H1 (cell line): Measurements from ENCODE around the gene MANEAL. TPM values are rescaled to one million over a fixed set of nuclear protein-coding genes. Genes with fewer than 3 reads are reported as not detected.

Source experiments
- CTCF ChIA-PET: fragments of 300-600 bp; sonication (Branson Sonifier 250); formaldehyde crosslinking; loops from one replicate; lab custom pipeline; 2021; ENCODE audit not compliant: partially characterized antibody; lab: Charles Lee
- POLR2A ChIA-PET: fragments of 300-600 bp; sonication (Branson Sonifier 250); formaldehyde crosslinking; loops from one replicate; lab custom pipeline; 2021; ENCODE audit warnings: inconsistent platforms; ENCODE audit not compliant: partially characterized antibody; lab: Charles Lee
- DNase-seq, 2 experiments: peaks; one replicate each; pipeline versions ENCODE4 v3.0.0 to v3.0.0-alpha.2; 2010 to 2022; ENCODE audit warnings: low spot score in 2 of 2, low read depth in 1 of 2, mixed read lengths in 1 of 2
- FAIRE-seq: peaks from 2 replicates; lab custom pipeline; 2011; peaks lifted over from hg19 to GRCh38; lab: Jason Lieb, UNC
- H2AFZ ChIP-seq: 2 replicates; pipeline ENCODE4 v1.8.1; 2012; ENCODE audit warnings: low read length, inconsistent platforms
- H2AK5ac ChIP-seq: 2 replicates; pipeline ENCODE4 v1.6.1; 2013; ENCODE audit warnings: low read depth, low read length
- H2BK120ac ChIP-seq: replicated peaks from 2 replicates; pipeline ENCODE3; 2013; ENCODE audit warnings: low read depth, low read length, inconsistent platforms
- H2BK12ac ChIP-seq: 2 replicates; pipeline ENCODE4 v1.6.1; 2013; ENCODE audit warnings: low read depth, low read length
- H2BK15ac ChIP-seq: 2 replicates; pipeline ENCODE4 v1.6.1; 2013; ENCODE audit warnings: low read length
- H2BK20ac ChIP-seq: 2 replicates; pipeline ENCODE4 v1.6.1; 2013; ENCODE audit warnings: low read length
- H2BK5ac ChIP-seq: 2 replicates; pipeline ENCODE4 v1.6.1; 2013; ENCODE audit warnings: low read depth, low read length
- H3K14ac ChIP-seq: 2 replicates; pipeline ENCODE4 v1.6.1; 2013; ENCODE audit warnings: inconsistent platforms; ENCODE audit not compliant: insufficient read length
- H3K18ac ChIP-seq: 2 replicates; pipeline ENCODE4 v1.6.1; 2013; ENCODE audit warnings: low read length; ENCODE audit errors: extremely low read depth
- H3K23ac ChIP-seq: 2 replicates; pipeline ENCODE4 v1.6.1; 2013; ENCODE audit warnings: inconsistent platforms; ENCODE audit not compliant: insufficient read length
- H3K23me2 ChIP-seq: 2 replicates; pipeline ENCODE4 v1.6.1; 2013; ENCODE audit warnings: low read depth, low read length
- H3K27ac ChIP-seq: 2 replicates; pipeline ENCODE4 v1.6.1; 2011; ENCODE audit warnings: low read depth, low read length, inconsistent platforms
- H3K27me3 ChIP-seq, 4 experiments: replicated peaks in 1 of 4; 1 replicate in 1 of 4; 2 replicates in 3 of 4; pipeline versions ENCODE4 v1.6.1 to v1.8.1; 2011 to 2013; ENCODE audit warnings: low read length in 3 of 4, mild to moderate bottlenecking in 3 of 4, inconsistent platforms in 2 of 4, mixed read lengths in 2 of 4, moderate library complexity in 1 of 4; ENCODE audit not compliant: control insufficient read depth in 3 of 4, insufficient read depth in 3 of 4; ENCODE audit errors: extremely low read depth in 1 of 4
- H3K36me3 ChIP-seq, 4 experiments: 2 replicates each; pipeline versions ENCODE4 v1.6.1 to v1.8.1; 2011 to 2013; ENCODE audit warnings: mild to moderate bottlenecking in 4 of 4, low read length in 3 of 4, moderate library complexity in 2 of 4, control low read depth in 1 of 4, inconsistent platforms in 1 of 4; ENCODE audit not compliant: insufficient read depth in 4 of 4, control insufficient read depth in 2 of 4
- H3K4ac ChIP-seq: replicated peaks from 2 replicates; pipeline ENCODE3; 2013; ENCODE audit warnings: low read length, low read depth, mixed read lengths, inconsistent platforms; ENCODE audit not compliant: insufficient read length
- H3K4me1 ChIP-seq, 4 experiments: replicated peaks in 1 of 4; 1 replicate in 1 of 4; 2 replicates in 3 of 4; pipeline versions ENCODE4 v1.6.1 to v1.8.1; 2011 to 2013; ENCODE audit warnings: low read length in 3 of 4, inconsistent platforms in 2 of 4, mixed read lengths in 1 of 4; ENCODE audit not compliant: insufficient read depth in 4 of 4, control insufficient read depth in 3 of 4
- H3K4me2 ChIP-seq, 2 experiments: 2 replicates each; pipeline versions ENCODE4 v1.6.1 to v1.8.1; 2011 to 2013; ENCODE audit warnings: low read depth in 2 of 2, low read length in 2 of 2, control low read depth in 1 of 2, inconsistent platforms in 1 of 2, mild to moderate bottlenecking in 1 of 2; ENCODE audit not compliant: insufficient read depth in 1 of 2
- H3K4me3 ChIP-seq, 4 experiments: fragments of 200-600, 300-600 bp in 1 of 4; sonication (generic), shearing (Covaris generic), sonication (Bioruptor Twin) in 1 of 4; 2 replicates each; pipeline versions ENCODE4 v1.5.1 to v1.8.1; 2011 to 2016; ENCODE audit warnings: low read length in 4 of 4, low read depth in 3 of 4, control low read depth in 2 of 4, inconsistent platforms in 2 of 4, mild to moderate bottlenecking in 2 of 4, mixed read lengths in 1 of 4, moderate library complexity in 1 of 4; ENCODE audit not compliant: insufficient read depth in 2 of 4; ENCODE audit errors: extremely low read depth in 1 of 4
- H3K56ac ChIP-seq: replicated peaks from 2 replicates; pipeline ENCODE3; 2013; ENCODE audit warnings: low read depth, mild to moderate bottlenecking, mixed read lengths, low read length, inconsistent platforms; ENCODE audit not compliant: insufficient read length
- H3K79me1 ChIP-seq: 2 replicates; pipeline ENCODE4 v1.6.1; 2013; ENCODE audit warnings: low read depth, low read length, control low read depth
- H3K79me2 ChIP-seq, 2 experiments: 2 replicates each; pipeline versions ENCODE4 v1.6.1 to v1.8.1; 2012 to 2013; ENCODE audit warnings: low read length in 2 of 2, mild to moderate bottlenecking in 2 of 2, inconsistent platforms in 1 of 2; ENCODE audit not compliant: insufficient read depth in 2 of 2, control insufficient read depth in 1 of 2
- H3K9ac ChIP-seq, 4 experiments: replicated peaks in 1 of 4; 1 replicate in 1 of 4; 2 replicates in 3 of 4; pipeline versions ENCODE4 v1.6.1 to v1.8.1; 2011 to 2013; ENCODE audit warnings: low read depth in 3 of 4, low read length in 3 of 4, control low read depth in 2 of 4, mild to moderate bottlenecking in 2 of 4, moderate library complexity in 2 of 4, inconsistent platforms in 1 of 4; ENCODE audit errors: extremely low read depth in 1 of 4
- H3K9me3 ChIP-seq, 2 experiments: 2 replicates each; pipeline versions ENCODE4 v1.6.1 to v1.8.1; 2012 to 2013; ENCODE audit warnings: mild to moderate bottlenecking in 2 of 2, moderate library complexity in 2 of 2, control low read depth in 1 of 2, inconsistent platforms in 1 of 2, low read depth in 1 of 2, low read length in 1 of 2, mixed read lengths in 1 of 2; ENCODE audit not compliant: insufficient read depth in 2 of 2
- H4K20me1 ChIP-seq, 2 experiments: replicated peaks in 1 of 2; 2 replicates each; pipeline versions ENCODE3 to v1.8.1; 2011 to 2013; ENCODE audit warnings: inconsistent platforms in 2 of 2, low read length in 2 of 2, mild to moderate bottlenecking in 1 of 2; ENCODE audit not compliant: insufficient read depth in 2 of 2, control insufficient read depth in 1 of 2
- H4K5ac ChIP-seq: 2 replicates; pipeline ENCODE4 v1.6.1; 2013; ENCODE audit warnings: low read length, low read depth, mixed read lengths, inconsistent platforms; ENCODE audit not compliant: insufficient read length
- H4K8ac ChIP-seq: 2 replicates; pipeline ENCODE4 v1.8.0; 2013; ENCODE audit warnings: mild to moderate bottlenecking, moderate library complexity, low read length, inconsistent platforms; ENCODE audit not compliant: insufficient read depth; ENCODE audit errors: extremely low read depth
- H4K91ac ChIP-seq: replicated peaks from 2 replicates; pipeline ENCODE3; 2013; ENCODE audit warnings: low read length, mixed read lengths, inconsistent platforms; ENCODE audit not compliant: insufficient read length
- ATF3 ChIP-seq: IDR thresholded peaks from 2 replicates; pipeline ENCODE4 v1.6.1; 2011; ENCODE audit warnings: low read depth, mild to moderate bottlenecking, low read length; ENCODE audit not compliant: insufficient read depth
- CBX5 ChIP-seq: fragments of 300-800, 300-1000 bp; sonication (generic); IDR thresholded peaks from 2 replicates; pipeline ENCODE4 v1.7.1; 2016; ENCODE audit warnings: antibody characterized with exemption, low read length, low read depth
- CBX8 ChIP-seq: fragments of 300-800, 300-1000 bp; sonication (generic); IDR thresholded peaks from 2 replicates; pipeline ENCODE4 v1.7.1; 2016; ENCODE audit warnings: low read depth, low read length, borderline replicate concordance
- MAX ChIP-seq: IDR thresholded peaks from 2 replicates; pipeline ENCODE4 v1.6.1; 2012; ENCODE audit warnings: inconsistent platforms
- NANOG ChIP-seq: IDR thresholded peaks from 2 replicates; pipeline ENCODE4 v1.6.1; 2011; ENCODE audit warnings: low read length, low read depth, mild to moderate bottlenecking, inconsistent platforms; ENCODE audit not compliant: insufficient read depth, poor library complexity, severe bottlenecking
- POLR2AphosphoS5 ChIP-seq: IDR thresholded peaks from 2 replicates; pipeline ENCODE4 v1.6.1; 2011; ENCODE audit warnings: low read depth, low read length
- RAD21 ChIP-seq, 2 experiments: IDR thresholded peaks in 1 of 2; conservative IDR thresholded peaks in 1 of 2; 2 replicates each; pipeline ENCODE4 v1.6.1; 2011; ENCODE audit warnings: low read depth in 2 of 2, low read length in 2 of 2, improper control_type of control experiment in 1 of 2, inconsistent platforms in 1 of 2, mild to moderate bottlenecking in 1 of 2, moderate library complexity in 1 of 2
- RFX5 ChIP-seq: IDR thresholded peaks from 2 replicates; pipeline ENCODE4 v1.6.1; 2011; ENCODE audit warnings: low read depth, low read length, improper control_type of control experiment, borderline replicate concordance
- RNF2 ChIP-seq: fragments of 200-900, 300-1000 bp; sonication (generic); IDR thresholded peaks from 2 replicates; pipeline ENCODE4 v1.7.1; 2016; ENCODE audit warnings: borderline replicate concordance, low read depth, mild to moderate bottlenecking, antibody characterized with exemption, low read length; ENCODE audit not compliant: poor library complexity, severe bottlenecking; ENCODE audit errors: missing control alignments
- SAP30 ChIP-seq: fragments of 300-600 bp; sonication (generic); IDR thresholded peaks from 2 replicates; pipeline ENCODE4 v1.7.1; 2012; ENCODE audit warnings: low read length, moderate library complexity, mild to moderate bottlenecking, inconsistent platforms; ENCODE audit not compliant: insufficient read depth, insufficient replicate concordance
- SP1 ChIP-seq: IDR thresholded peaks from 2 replicates; pipeline ENCODE4 v1.6.1; 2011; ENCODE audit warnings: low read depth, low read length
- TAF1 ChIP-seq: IDR thresholded peaks from 2 replicates; pipeline ENCODE4 v1.6.1; 2011; ENCODE audit warnings: mild to moderate bottlenecking, low read depth, low read length
- WGBS, 2 experiments: shearing (Covaris generic) in 1 of 2; methylation state at CpG; one replicate each; pipeline versions ENCODE4 v1.1.6 to v1.1.7; 2013 to 2015; ENCODE audit warnings: low lambda C conversion rate in 2 of 2, mixed read lengths in 2 of 2, inconsistent platforms in 1 of 2, low coverage in 1 of 2, missing lambda C conversion rate in 1 of 2; ENCODE audit not compliant: insufficient replicate concordance in 2 of 2, insufficient coverage in 1 of 2, insufficient read length in 1 of 2; ENCODE audit errors: extremely low coverage in 1 of 2, missing lambda C conversion rate in 1 of 2; 5-methylcytosine and 5-hydroxymethylcytosine counted together
- polyA plus RNA-seq, 7 experiments: library from polyadenylated mRNA; depleted of rRNA in 3 of 7; stranded (reverse) in 5 of 7; unstranded in 2 of 7; fragments of >200 nt in 5 of 7; fragments of 200-250 nt in 2 of 7; gene quantifications; 1 replicate in 5 of 7; 2 replicates in 1 of 7; 4 replicates in 1 of 7; pipeline versions ENCODE4 v1.2.1 to v1.2.3, GENCODE V29; 2011 to 2013; ENCODE audit warnings: missing spikeins in 2 of 7, mixed read lengths in 2 of 7
- total RNA-seq: library from RNA; stranded (reverse); fragmentation: NEBNext Ultra II Directional; extraction: Animal tissue kit (Norgen Biotek cat#: 25700); gene quantifications from 2 replicates; pipeline ENCODE4 v1.2.1, GENCODE V29; 2021

Gene MANEAL
- total and polyA plus RNA-seq, 2 of the 8 experiments (the other 6 are each of a cell fraction or from before 2014, with no cell fraction given), result 4.8 to 7.2 TPM

GRCh38 chr1:37762516-37762915 is 31.1 kb upstream of the MANEAL start:
- H3K4ac ChIP-seq, result no peak overlapping the region
- POLR2A ChIA-PET, result interaction anchor here (4.5 kb wide), 1 partner anchor 44 kb away, joined by 23 read pairs; the partner anchor contains the start of genes C1orf122 and YRDC
- TF ChIP-seq MAX (no peak), NANOG (no peak), SP1 (no peak), CBX8 (no peak), CBX5 (no peak), RFX5 (no peak), SAP30 (no peak), TAF1 (no peak), RAD21 (IDR thresholded peaks at IDR 0.05 in 1 of 2, conservative IDR thresholded peaks at IDR 0.05 in 1 of 2; ENCODE audit: low read depth in 2 of 2, low read length in 2 of 2) (no peak), RNF2 (no peak), POLR2AphosphoS5 (no peak), ATF3 (no peak)

More at GRCh38 chr1:37762516-37762915, 31.1 kb upstream of the MANEAL start:
- H3K79me2 ChIP-seq, result no peaks in the 10 kb centered on the region
- H2BK5ac ChIP-seq, result no peak overlapping the region
- H3K14ac ChIP-seq, result no peak overlapping the region
- H3K27me3 ChIP-seq, result peaks cover 17 to 88% (median 64%) of the 10 kb centered on the region in 4 experiments
- H3K56ac ChIP-seq, result no peak overlapping the region
- H3K36me3 ChIP-seq, result no peaks in the 10 kb centered on the region
- H2BK120ac ChIP-seq, result no peak overlapping the region
- H4K91ac ChIP-seq, result no peak overlapping the region
- no peaks in the 10 kb centered on the region for H3K79me1 ChIP-seq
- H2AFZ ChIP-seq, result no peak overlapping the region
- no peak overlapping the region for H3K9ac ChIP-seq
- 66% methylated on average over 2 of the region's 2 CpGs; no CpG with 5 or more reads in 1 of the 2 experiments for WGBS, 2 experiments
- H4K8ac ChIP-seq, result no peak overlapping the region
- peaks cover 15% of the 10 kb centered on the region; the same call in 1 of the 2 replicates for H3K23me2 ChIP-seq
- no peak overlapping the region for H2BK15ac ChIP-seq
- H3K9me3 ChIP-seq, result no peaks in the 10 kb centered on the region
- CTCF ChIA-PET, result interaction anchor here (0.5 to 0.8 kb wide), 3 partner anchors 11 to 35 kb away, joined by 3 read pairs; no protein-coding TSS in a partner anchor
- FAIRE-seq (no peak), DNase-seq (no peak)
- no peak overlapping the region for H2BK20ac ChIP-seq
- H4K5ac ChIP-seq, result no peak overlapping the region
- H2BK12ac ChIP-seq, result no peak overlapping the region
- no peak overlapping the region for H3K23ac ChIP-seq
- H3K27ac ChIP-seq, result no peak overlapping the region
- no peak overlapping the region for H3K4me2 ChIP-seq
- no peak overlapping the region for H3K18ac ChIP-seq
- no peak overlapping the region for H3K4me3 ChIP-seq
- peaks cover 6 to 13% (median 10%) of the 10 kb centered on the region in 4 experiments; a peak in 6 of 7 replicates for H3K4me1 ChIP-seq
- H4K20me1 ChIP-seq, result peaks cover 0 to 13% of the 10 kb centered on the region in 2 experiments
- no peak overlapping the region for H2AK5ac ChIP-seq
